Activated CD8-positive, alpha-beta T cell treated with anti-CD3 and anti-CD28 coated beads, Interleukin-2, amount 10 ng/mL, durations not matched to agents 7 days and 5 days (primary cell): ENCODE data around the gene LPIN3. TPM values are rescaled to one million over a fixed set of nuclear protein-coding genes. Genes with fewer than 3 reads are reported as not detected.

Experiments
- ATAC-seq: fragments of 150-1000 bp; cut with Tn5 transposase; one replicate; pipeline ENCODE4 v1.10.0; 2021; ENCODE audit warnings: moderate library complexity
- CTCF ChIA-PET: fragments of 350-600 bp; sonication (Branson Sonifier 250); formaldehyde crosslinking; loops from one replicate; lab custom pipeline; 2021; ENCODE audit warnings: antibody characterized with exemption; lab: Charles Lee
- POLR2A ChIA-PET: fragments of 350-600 bp; sonication (Branson Sonifier 250); formaldehyde crosslinking; loops from one replicate; lab custom pipeline; 2021; ENCODE audit warnings: antibody characterized with exemption; lab: Charles Lee
- DNase-seq: peaks from one replicate; pipeline ENCODE4 v3.0.0-alpha.2; 2020
- H3K27ac Mint-ChIP-seq: one replicate; pipeline ENCODE4 v1.8.0; 2021; ENCODE audit warnings: mild to moderate bottlenecking, mixed read lengths
- H3K27me3 Mint-ChIP-seq: one replicate; pipeline ENCODE4 v1.8.0; 2021; ENCODE audit warnings: low read depth, mixed read lengths
- H3K36me3 Mint-ChIP-seq: one replicate; pipeline ENCODE4 v1.8.0; 2021; ENCODE audit warnings: low read depth, mixed read lengths
- H3K4me1 Mint-ChIP-seq: one replicate; pipeline ENCODE4 v1.8.0; 2021; ENCODE audit warnings: low read depth, mixed read lengths
- H3K4me3 Mint-ChIP-seq: one replicate; pipeline ENCODE4 v1.8.0; 2021; ENCODE audit warnings: mild to moderate bottlenecking, mixed read lengths
- H3K9me3 Mint-ChIP-seq: one replicate; pipeline ENCODE4 v1.8.0; 2022; ENCODE audit warnings: mixed read lengths; ENCODE audit not compliant: insufficient read depth
- total RNA-seq, 2 experiments: library from RNA; stranded (reverse); gene quantifications; one replicate each; pipeline ENCODE4 v1.2.3, GENCODE V29; 2021

LPIN3 gene
- total RNA-seq, 2 experiments from 2014 or later = 0.74 to 0.91 TPM

GRCh38 chr20:41391587-41392001 is 51.0 kb downstream of the LPIN3 start:
- DNase-seq (no peak), ATAC-seq (no peak)
- Mint-ChIP-seq H3K36me3 (no peaks in the 10 kb centered on the region), H3K9me3 (no peaks in the 10 kb centered on the region), H3K4me1 (no peaks in the 10 kb centered on the region), H3K27ac (no peak overlapping the region), H3K27me3 (no peaks in the 10 kb centered on the region), H3K4me3 (no peak overlapping the region)
- POLR2A ChIA-PET = no interaction called here
- CTCF ChIA-PET = no interaction called here

- ChIA-PET CTCF (no interaction called here), POLR2A (no interaction called here)
- DNase-seq = no peak
Observed at GRCh38 chr20:41392295-41392694, 51.7 kb downstream of the LPIN3 start.

GRCh38 chr20:41392871-41393704 is 52.5 kb downstream of the LPIN3 start:
- Mint-ChIP-seq H3K27ac (no peak overlapping the region), H3K4me1 (no peaks in the 10 kb centered on the region), H3K27me3 (no peaks in the 10 kb centered on the region), H3K36me3 (no peaks in the 10 kb centered on the region), H3K4me3 (no peak overlapping the region), H3K9me3 (no peaks in the 10 kb centered on the region)
- ChIA-PET CTCF (no interaction called here), POLR2A (no interaction called here)
- DNase-seq (no peak), ATAC-seq (no peak)

More at GRCh38 chr20:41392295-41392694, 51.7 kb downstream of the LPIN3 start:
- no peaks in the 10 kb centered on the region for H3K4me1 Mint-ChIP-seq
- no peak overlapping the region for H3K27ac Mint-ChIP-seq
- no peak for ATAC-seq
- H3K36me3 Mint-ChIP-seq = no peaks in the 10 kb centered on the region
- no peaks in the 10 kb centered on the region for H3K9me3 Mint-ChIP-seq
- no peak overlapping the region for H3K4me3 Mint-ChIP-seq
- H3K27me3 Mint-ChIP-seq = no peaks in the 10 kb centered on the region

- CTCF ChIA-PET = no interaction called here
- POLR2A ChIA-PET = no interaction called here
Observed at GRCh38 chr20:41393705-41394066, 53.1 kb downstream of the LPIN3 start.

GRCh38 chr20:41394081-41394480 is 53.5 kb downstream of the LPIN3 start:
- Mint-ChIP-seq H3K4me1 (no peaks in the 10 kb centered on the region), H3K36me3 (no peaks in the 10 kb centered on the region), H3K4me3 (no peak overlapping the region), H3K27me3 (no peaks in the 10 kb centered on the region), H3K27ac (no peak overlapping the region), H3K9me3 (no peaks in the 10 kb centered on the region)
- ATAC-seq = no peak
- DNase-seq = no peak
- ChIA-PET CTCF (no interaction called here), POLR2A (no interaction called here)

More at GRCh38 chr20:41393705-41394066, 53.1 kb downstream of the LPIN3 start:
- Mint-ChIP-seq H3K27ac (no peak overlapping the region), H3K27me3 (no peaks in the 10 kb centered on the region), H3K4me3 (no peak overlapping the region), H3K36me3 (no peaks in the 10 kb centered on the region), H3K9me3 (no peaks in the 10 kb centered on the region), H3K4me1 (no peaks in the 10 kb centered on the region)
- DNase-seq (no peak), ATAC-seq (no peak)

- Mint-ChIP-seq H3K36me3 (no peaks in the 10 kb centered on the region), H3K4me3 (no peak overlapping the region), H3K9me3 (no peaks in the 10 kb centered on the region), H3K4me1 (no peaks in the 10 kb centered on the region), H3K27me3 (no peaks in the 10 kb centered on the region), H3K27ac (no peak overlapping the region)
- CTCF ChIA-PET = no interaction called here
- DNase-seq (no peak), ATAC-seq (no peak)
- POLR2A ChIA-PET = no interaction called here
Observed at GRCh38 chr20:41394931-41395666, 54.5 kb downstream of the LPIN3 start.

- H3K27ac Mint-ChIP-seq = no peak overlapping the region
- DNase-seq (no peak), ATAC-seq (no peak)
- ChIA-PET CTCF (no interaction called here), POLR2A (no interaction called here)
- no peak overlapping the region for H3K4me3 Mint-ChIP-seq
- H3K27me3 Mint-ChIP-seq = no peaks in the 10 kb centered on the region
- H3K4me1 Mint-ChIP-seq = no peaks in the 10 kb centered on the region
- H3K36me3 Mint-ChIP-seq = no peaks in the 10 kb centered on the region
- no peaks in the 10 kb centered on the region for H3K9me3 Mint-ChIP-seq
Observed at GRCh38 chr20:41395667-41396664, 55.3 kb downstream of the LPIN3 start.

- peaks cover 2% of the 10 kb centered on the region for H3K4me1 Mint-ChIP-seq
- H3K27me3 Mint-ChIP-seq = no peaks in the 10 kb centered on the region
- ChIA-PET CTCF (interaction anchor here (1.1 to 1.8 kb wide), 2 partner anchors 13 to 27 kb away, joined by 3 to 9 read pairs; no protein-coding TSS in a partner anchor), POLR2A (no interaction called here)
- ATAC-seq = no peak
- H3K27ac Mint-ChIP-seq = no peak overlapping the region
- H3K9me3 Mint-ChIP-seq = no peaks in the 10 kb centered on the region
- DNase-seq = no peak
- H3K36me3 Mint-ChIP-seq = no peaks in the 10 kb centered on the region
- H3K4me3 Mint-ChIP-seq = no peak overlapping the region
Observed at GRCh38 chr20:41398408-41398807, 57.8 kb downstream of the LPIN3 start.

GRCh38 chr20:41403604-41404003 is 63.0 kb downstream of the LPIN3 start:
- Mint-ChIP-seq H3K4me1 (peaks cover 16% of the 10 kb centered on the region), H3K27me3 (no peaks in the 10 kb centered on the region), H3K36me3 (peaks cover 10% of the 10 kb centered on the region), H3K27ac (no peak overlapping the region), H3K4me3 (no peak overlapping the region), H3K9me3 (no peaks in the 10 kb centered on the region)
- ATAC-seq (no peak), DNase-seq (no peak)
- CTCF ChIA-PET = interaction anchor here (1.0 kb wide), 1 partner anchor 7 kb away, joined by 3 read pairs; no protein-coding TSS in a partner anchor
- POLR2A ChIA-PET = no interaction called here

GRCh38 chr20:41405436-41405835 is 64.8 kb downstream of the LPIN3 start:
- Mint-ChIP-seq H3K36me3 (peaks cover 12% of the 10 kb centered on the region), H3K4me1 (peaks cover 25% of the 10 kb centered on the region), H3K4me3 (no peak overlapping the region), H3K27ac (no peak overlapping the region), H3K9me3 (no peaks in the 10 kb centered on the region), H3K27me3 (no peaks in the 10 kb centered on the region)
- DNase-seq (no peak), ATAC-seq (no peak)
- ChIA-PET CTCF (interaction anchor here (0.8 kb wide), 1 partner anchor 11 kb away, joined by 3 read pairs; no protein-coding TSS in a partner anchor), POLR2A (no interaction called here)

- Mint-ChIP-seq H3K27ac (no peak overlapping the region), H3K4me3 (no peak overlapping the region), H3K27me3 (no peaks in the 10 kb centered on the region), H3K36me3 (peaks cover 12% of the 10 kb centered on the region), H3K4me1 (peaks cover 25% of the 10 kb centered on the region), H3K9me3 (no peaks in the 10 kb centered on the region)
- no peak for ATAC-seq
- ChIA-PET POLR2A (no interaction called here), CTCF (no interaction called here)
- DNase-seq = no peak
Observed at GRCh38 chr20:41406353-41406752, 65.7 kb downstream of the LPIN3 start.
